ENCODE data around the gene STAT3.

Gene STAT3

DNA sequence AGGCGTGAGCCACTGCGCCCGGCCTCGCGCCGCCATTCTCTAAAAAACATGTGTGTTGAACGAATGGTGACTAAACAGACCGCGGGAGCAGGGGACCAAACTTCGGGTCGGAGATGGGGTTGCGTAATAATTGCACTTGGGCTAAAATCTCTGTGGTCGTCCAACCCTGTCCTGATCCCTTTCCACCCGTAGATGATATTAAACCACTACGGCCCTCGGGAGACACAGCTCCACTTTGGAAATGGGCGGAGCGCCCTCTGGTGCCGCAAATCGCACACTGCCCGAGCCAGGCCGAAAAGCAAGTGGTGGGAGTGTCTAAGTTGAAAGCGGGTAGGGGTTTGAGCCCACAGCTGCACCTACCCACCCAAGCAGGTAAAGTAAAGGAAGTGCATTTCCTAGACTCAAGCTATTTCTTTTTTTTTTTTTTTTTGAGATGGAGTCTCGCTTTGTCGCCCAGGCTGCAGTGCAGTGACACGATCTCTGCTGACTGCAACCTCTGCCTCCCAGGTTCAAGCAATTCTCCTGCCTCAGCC, 17.8 kb upstream of the STAT3 start:
- ATAC-seq = peak; percentile 40
- TF ChIP-seq GLIS3 (CRISPR knock-in tag; IDR thresholded peaks at IDR 0.05) = no peak
- no peak for TF ChIP-seq OSR1 (CRISPR knock-in tag; IDR thresholded peaks at IDR 0.05)
- TF ChIP-seq CSDC2 (CRISPR knock-in tag; IDR thresholded peaks at IDR 0.05) = no peak
- no peak for TF ChIP-seq SNAI2 (CRISPR knock-in tag; IDR thresholded peaks at IDR 0.05)
- no peak for TF ChIP-seq ARNTL (CRISPR knock-in tag; IDR thresholded peaks at IDR 0.05; ENCODE audit: borderline replicate concordance, low read depth)
- TF ChIP-seq ZFP30 (CRISPR knock-in tag; IDR thresholded peaks at IDR 0.05) = no peak
- no peak for TF ChIP-seq ESRRG (CRISPR knock-in tag; IDR thresholded peaks at IDR 0.05)
- TF ChIP-seq TCF4 (CRISPR knock-in tag; IDR thresholded peaks at IDR 0.05; ENCODE audit: borderline replicate concordance) = no peak
- no peak for TF ChIP-seq ZFP3 (CRISPR knock-in tag; IDR thresholded peaks at IDR 0.05)
- TF ChIP-seq, protein P1, sequence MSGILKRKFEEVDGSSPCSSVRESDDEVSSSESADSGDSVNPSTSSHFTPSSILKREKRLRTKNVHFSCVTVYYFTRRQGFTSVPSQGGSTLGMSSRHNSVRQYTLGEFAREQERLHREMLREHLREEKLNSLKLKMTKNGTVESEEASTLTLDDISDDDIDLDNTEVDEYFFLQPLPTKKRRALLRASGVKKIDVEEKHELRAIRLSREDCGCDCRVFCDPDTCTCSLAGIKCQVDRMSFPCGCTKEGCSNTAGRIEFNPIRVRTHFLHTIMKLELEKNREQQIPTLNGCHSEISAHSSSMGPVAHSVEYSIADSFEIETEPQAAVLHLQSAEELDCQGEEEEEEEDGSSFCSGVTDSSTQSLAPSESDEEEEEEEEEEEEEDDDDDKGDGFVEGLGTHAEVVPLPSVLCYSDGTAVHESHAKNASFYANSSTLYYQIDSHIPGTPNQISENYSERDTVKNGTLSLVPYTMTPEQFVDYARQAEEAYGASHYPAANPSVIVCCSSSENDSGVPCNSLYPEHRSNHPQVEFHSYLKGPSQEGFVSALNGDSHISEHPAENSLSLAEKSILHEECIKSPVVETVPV (CRISPR knock-in tag; IDR thresholded peaks at IDR 0.05) = no peak
- TF ChIP-seq, protein P2, sequence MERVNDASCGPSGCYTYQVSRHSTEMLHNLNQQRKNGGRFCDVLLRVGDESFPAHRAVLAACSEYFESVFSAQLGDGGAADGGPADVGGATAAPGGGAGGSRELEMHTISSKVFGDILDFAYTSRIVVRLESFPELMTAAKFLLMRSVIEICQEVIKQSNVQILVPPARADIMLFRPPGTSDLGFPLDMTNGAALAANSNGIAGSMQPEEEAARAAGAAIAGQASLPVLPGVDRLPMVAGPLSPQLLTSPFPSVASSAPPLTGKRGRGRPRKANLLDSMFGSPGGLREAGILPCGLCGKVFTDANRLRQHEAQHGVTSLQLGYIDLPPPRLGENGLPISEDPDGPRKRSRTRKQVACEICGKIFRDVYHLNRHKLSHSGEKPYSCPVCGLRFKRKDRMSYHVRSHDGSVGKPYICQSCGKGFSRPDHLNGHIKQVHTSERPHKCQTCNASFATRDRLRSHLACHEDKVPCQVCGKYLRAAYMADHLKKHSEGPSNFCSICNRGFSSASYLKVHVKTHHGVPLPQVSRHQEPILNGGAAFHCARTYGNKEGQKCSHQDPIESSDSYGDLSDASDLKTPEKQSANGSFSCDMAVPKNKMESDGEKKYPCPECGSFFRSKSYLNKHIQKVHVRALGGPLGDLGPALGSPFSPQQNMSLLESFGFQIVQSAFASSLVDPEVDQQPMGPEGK (CRISPR knock-in tag; IDR thresholded peaks at IDR 0.05; ENCODE audit: borderline replicate concordance) = no peak
- TF ChIP-seq, protein P3, sequence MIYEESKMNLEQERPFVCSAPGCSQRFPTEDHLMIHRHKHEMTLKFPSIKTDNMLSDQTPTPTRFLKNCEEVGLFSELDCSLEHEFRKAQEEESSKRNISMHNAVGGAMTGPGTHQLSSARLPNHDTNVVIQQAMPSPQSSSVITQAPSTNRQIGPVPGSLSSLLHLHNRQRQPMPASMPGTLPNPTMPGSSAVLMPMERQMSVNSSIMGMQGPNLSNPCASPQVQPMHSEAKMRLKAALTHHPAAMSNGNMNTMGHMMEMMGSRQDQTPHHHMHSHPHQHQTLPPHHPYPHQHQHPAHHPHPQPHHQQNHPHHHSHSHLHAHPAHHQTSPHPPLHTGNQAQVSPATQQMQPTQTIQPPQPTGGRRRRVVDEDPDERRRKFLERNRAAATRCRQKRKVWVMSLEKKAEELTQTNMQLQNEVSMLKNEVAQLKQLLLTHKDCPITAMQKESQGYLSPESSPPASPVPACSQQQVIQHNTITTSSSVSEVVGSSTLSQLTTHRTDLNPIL (CRISPR knock-in tag; IDR thresholded peaks at IDR 0.05; ENCODE audit: low read depth) = no peak
- TF ChIP-seq ZNF70 (CRISPR knock-in tag; IDR thresholded peaks at IDR 0.05) = no peak
- no peak for TF ChIP-seq ZNF8 (CRISPR knock-in tag; IDR thresholded peaks at IDR 0.05)
- no peak for TF ChIP-seq ZC3H10 (CRISPR knock-in tag; IDR thresholded peaks at IDR 0.05)
- TF ChIP-seq PPARA (CRISPR knock-in tag; IDR thresholded peaks at IDR 0.05; ENCODE audit: borderline replicate concordance) = no peak
- no peak for TF ChIP-seq ISL1 (CRISPR knock-in tag; IDR thresholded peaks at IDR 0.05)
- no peak for TF ChIP-seq ZNF565 (CRISPR knock-in tag; conservative IDR thresholded peaks at IDR 0.05; ENCODE audit: low read depth)

DNA sequence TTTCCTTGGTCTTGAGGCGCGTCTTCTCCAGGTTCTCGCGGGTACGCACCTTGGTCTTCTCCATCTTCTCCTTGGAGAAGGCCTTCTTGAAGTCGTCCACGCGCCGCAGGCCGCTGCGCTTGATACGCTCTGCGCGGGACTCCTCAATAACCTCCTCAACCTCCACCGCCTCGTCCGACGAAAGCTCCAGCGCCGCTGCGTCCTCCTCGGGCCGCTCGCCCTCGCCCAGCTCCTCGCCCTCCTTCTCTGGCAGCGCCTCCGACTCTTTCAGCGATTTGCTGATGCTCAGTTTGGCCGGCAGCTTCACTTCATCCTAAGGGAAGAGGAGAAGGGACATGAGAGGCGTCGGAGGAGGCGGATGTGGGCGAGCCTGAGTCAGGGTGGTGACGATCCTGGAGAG, 16.8 kb upstream of the STAT3 start:
- ATAC-seq = no peak
- TF ChIP-seq ZNF8 (CRISPR knock-in tag; IDR thresholded peaks at IDR 0.05) (no peak), BACH2 (CRISPR knock-in tag; IDR thresholded peaks at IDR 0.05; ENCODE audit: borderline replicate concordance) (no peak), ISL1 (CRISPR knock-in tag; IDR thresholded peaks at IDR 0.05) (no peak), CSDC2 (CRISPR knock-in tag; IDR thresholded peaks at IDR 0.05) (no peak), ZNF565 (CRISPR knock-in tag; conservative IDR thresholded peaks at IDR 0.05; ENCODE audit: low read depth) (no peak), TCF4 (CRISPR knock-in tag; IDR thresholded peaks at IDR 0.05; ENCODE audit: borderline replicate concordance) (no peak)
- TF ChIP-seq, protein P3 (CRISPR knock-in tag; IDR thresholded peaks at IDR 0.05; ENCODE audit: low read depth) = no peak
- TF ChIP-seq, protein P1 (CRISPR knock-in tag; IDR thresholded peaks at IDR 0.05) = no peak

DNA sequence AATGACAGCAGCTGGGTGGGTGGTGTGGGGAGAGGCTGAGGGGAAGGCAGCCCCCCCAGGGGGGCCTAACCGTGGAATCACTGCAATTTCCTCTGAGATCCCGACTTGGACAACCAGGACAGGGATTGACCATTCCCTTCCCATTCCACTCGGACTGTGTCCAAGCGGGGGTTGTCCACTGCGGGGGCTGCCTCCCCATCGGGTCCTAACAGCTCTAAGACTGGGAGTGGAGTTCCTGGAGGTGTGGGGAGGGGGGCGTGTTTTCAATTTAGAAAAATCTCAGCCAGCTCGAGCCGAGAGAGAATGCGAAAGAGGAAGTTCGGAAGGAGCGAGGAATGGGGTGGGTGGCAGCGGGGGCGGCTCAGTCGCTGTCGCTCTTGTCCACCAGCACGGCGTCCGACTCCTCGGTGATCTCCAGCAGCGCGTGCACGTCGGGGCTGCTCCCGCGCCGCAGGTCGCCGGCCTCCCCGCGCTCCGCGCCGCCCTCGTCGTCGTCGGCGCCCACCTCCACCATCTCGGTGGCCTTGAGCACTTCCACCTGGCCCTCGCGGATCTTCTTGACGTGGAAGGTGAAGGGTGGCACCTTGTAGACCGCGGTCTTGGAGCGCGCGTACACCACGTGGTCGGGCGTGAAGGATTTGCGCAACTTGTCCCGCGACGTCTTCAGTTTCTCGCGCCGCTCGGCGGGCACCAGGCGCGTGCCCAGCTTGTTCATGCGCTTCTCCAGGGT, 16.2 kb upstream of the STAT3 start:
- no peak for ATAC-seq
- TF ChIP-seq, protein P2 (CRISPR knock-in tag; IDR thresholded peaks at IDR 0.05; ENCODE audit: borderline replicate concordance) = no peak
- no peak for TF ChIP-seq SNAI2 (CRISPR knock-in tag; IDR thresholded peaks at IDR 0.05)

Measured in SK-N-SH treated with all-trans-retinoic acid at 6 μM for 48 hours (cell line).